CD4-positive, alpha-beta T cell treated with Interleukin-15 for 1 hour (primary cell): ENCODE measurements around the gene IFITM5.
A peak's percentile ranks its signal among the peaks of the same experiment; 100 is the strongest.
"Not testable (repeated sequence)": the region's sequence is repeated elsewhere in the genome, so short reads cannot be mapped to it uniquely, and the experiment has no call there.

Experiments
- DNase-seq: peaks from one replicate; pipeline ENCODE4 v3.0.0-alpha.2; 2020

IFITM5 gene

DNA sequence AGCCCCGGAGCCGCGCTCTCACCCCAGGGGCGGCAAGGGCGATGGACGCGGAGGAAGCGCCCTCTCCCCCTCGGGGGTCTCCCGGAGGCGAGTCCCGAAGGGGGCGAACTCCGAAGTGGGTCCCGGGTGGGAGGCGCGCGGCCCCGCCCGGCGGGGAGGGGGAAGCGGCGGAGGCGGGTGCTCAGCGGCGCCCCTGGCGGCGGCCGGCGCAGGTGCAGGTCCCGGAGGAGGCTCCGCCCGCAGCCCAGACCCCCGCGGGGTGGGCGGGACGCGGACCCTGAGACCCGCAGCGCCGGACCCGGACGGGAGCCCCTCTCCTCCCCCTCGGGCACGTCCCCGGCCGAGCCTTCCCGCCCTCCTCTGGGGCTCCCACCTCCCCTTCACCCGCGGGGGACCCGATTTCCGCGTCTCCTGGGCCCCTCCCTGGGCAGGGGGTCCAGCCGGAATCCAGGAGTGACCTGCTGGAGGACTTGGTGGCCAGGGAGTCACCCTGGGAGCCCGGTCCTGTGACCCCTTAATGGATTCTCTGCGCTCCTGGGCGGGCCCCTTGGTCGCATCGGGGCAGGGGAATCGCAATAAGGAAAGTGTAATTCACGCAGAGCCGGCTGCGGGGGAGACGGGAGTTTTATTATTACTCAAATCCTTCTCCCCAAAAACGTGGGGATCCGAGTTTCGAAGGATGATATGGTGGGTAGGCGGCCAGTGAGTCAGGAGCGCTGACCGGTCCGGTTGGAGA is 11.9 kb upstream of the IFITM5 start:
- DNase-seq, result not testable (repeated sequence)

GRCh38 chr11:309979-310572 is 10.8 kb upstream of the IFITM5 start:
- DNase-seq, result not testable (repeated sequence)

GRCh38 chr11:308740-309665 is 9.7 kb upstream of the IFITM5 start:
- not testable (repeated sequence) for DNase-seq

- peak; percentile 75 for DNase-seq
Measured at GRCh38 chr11:307766-308708, 8.7 kb upstream of the IFITM5 start, which contains the start of gene IFITM2. Gene IFITM2 (plus strand): TSS chr11:307816. CDS start chr11:308193, 377 bp downstream.

- no peak for DNase-seq
Measured at GRCh38 chr11:306645-307371, 7.5 kb upstream of the IFITM5 start.

- DNase-seq, result no peak
Measured at GRCh38 chr11:305844-306211, 6.5 kb upstream of the IFITM5 start.

DNA sequence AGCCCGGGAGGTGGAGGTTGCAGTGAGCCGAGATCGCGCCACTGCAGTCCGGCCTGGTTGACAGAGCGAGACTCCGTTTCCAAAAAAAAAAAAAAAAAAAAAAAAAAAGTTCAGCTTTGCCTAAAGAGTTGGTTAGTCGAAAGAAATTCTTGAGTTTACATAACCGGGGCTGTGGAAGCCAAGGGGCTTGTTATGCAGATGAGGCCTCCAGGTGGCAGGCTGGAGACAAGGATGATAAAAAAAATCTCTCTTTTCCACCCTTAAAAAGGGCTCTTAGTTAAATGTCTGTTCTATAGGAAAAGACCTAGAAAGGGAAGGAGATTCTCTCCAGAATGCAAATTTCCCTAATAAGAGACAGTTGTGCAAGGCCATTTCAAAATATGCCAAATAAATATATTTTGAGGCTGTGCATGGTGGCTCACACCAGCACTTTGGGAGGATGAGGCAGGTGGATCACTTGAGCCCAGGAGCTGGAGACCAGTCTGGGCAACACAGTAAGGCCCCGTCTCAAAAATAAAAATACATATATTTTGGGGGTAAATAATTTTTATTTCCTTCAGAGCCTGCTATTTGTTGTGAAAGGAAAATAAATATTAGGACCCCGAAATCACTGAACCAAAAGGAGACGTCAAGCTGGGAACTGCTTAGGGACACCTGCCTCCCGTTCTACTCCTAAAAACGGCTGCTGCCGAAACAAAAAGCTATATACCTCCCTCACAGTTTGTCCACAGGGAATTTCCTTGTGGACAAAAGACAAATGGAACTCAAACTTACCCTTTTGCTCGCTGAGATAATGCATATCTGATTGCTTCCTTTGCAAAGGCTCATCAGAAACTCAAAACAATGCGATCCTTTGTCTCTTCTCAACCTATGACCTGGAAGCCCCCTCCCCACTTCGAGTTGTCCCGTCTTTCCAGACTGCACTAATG is 5.9 kb upstream of the IFITM5 start:
- peak; percentile 66 for DNase-seq

- DNase-seq, result no peak
Measured at GRCh38 chr11:304061-304506, 4.8 kb upstream of the IFITM5 start.

- DNase-seq, result no peak
Measured at GRCh38 chr11:303363-303762, 4.0 kb upstream of the IFITM5 start.

- DNase-seq, result no peak
Measured at GRCh38 chr11:299951-300735, 817 bp upstream of the IFITM5 start.

- DNase-seq, result peak; percentile 15
Measured at GRCh38 chr11:298406-299065, 790 bp downstream of the IFITM5 start.

DNA sequence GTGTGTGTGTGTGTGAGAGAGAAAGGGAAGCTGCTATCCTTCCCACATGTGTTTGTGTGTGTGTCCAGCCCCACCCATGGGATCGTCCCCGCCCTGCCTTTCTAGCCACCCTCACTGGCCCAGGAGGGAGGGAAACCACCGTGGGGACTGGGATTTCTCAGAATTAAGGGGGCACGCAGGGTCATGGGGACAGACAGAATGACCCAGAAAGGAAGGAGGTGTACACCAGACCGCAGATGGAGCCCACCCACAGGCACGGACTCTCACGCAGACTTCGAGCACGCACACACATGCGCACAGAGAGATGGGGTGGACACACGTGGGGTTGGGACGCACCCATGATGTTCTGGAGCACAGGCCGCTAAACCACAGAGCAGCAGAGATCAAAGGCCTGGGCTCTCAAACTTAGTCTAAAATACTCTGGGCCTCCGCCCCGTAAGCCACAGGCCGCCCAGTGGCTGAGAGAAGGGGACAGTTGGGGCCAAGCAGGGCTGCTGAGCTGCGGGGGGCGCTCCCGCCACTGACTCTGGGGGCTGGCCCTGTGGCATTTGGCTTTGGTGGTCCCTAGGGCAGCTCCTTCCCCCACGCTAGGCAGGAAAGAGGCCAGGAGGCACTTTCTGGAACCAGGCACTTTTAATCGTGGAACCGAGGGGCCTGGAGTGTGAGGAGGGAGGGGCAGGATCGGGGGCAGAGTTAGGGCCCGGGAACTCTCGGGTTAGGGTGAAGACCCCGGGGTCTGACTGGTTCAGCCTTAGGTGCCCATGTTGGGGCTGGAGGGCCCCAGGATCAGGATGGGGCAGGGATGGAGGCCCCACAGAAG is 1.5 kb downstream of the IFITM5 start:
- peak; percentile 67 for DNase-seq

DNA sequence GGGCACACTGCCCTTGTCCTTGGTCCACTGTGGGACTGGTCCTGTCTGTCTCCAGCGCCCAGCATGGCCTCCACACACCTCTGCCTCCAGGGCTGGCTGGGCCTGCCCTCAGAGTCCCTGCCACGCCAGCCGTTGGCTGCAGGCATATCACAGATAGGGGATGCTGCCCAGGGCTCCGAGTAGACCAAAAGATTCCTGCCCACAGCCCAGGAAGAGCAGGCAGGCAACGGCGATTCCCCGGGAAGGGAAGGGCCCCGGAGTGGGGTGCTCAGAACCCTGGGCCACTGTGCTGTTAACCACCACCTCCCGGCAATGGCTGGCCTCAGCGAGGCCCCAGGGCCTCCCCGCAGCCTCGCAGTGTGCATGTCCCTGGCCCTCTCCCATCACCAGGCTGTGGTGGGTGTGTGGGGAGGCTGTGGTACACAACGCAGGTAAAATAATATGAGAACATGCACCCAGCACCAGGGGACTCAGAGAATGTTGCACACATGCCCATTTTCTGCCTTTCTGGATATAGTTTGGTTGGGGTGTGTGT is 2.2 kb downstream of the IFITM5 start:
- DNase-seq, result no peak

DNA sequence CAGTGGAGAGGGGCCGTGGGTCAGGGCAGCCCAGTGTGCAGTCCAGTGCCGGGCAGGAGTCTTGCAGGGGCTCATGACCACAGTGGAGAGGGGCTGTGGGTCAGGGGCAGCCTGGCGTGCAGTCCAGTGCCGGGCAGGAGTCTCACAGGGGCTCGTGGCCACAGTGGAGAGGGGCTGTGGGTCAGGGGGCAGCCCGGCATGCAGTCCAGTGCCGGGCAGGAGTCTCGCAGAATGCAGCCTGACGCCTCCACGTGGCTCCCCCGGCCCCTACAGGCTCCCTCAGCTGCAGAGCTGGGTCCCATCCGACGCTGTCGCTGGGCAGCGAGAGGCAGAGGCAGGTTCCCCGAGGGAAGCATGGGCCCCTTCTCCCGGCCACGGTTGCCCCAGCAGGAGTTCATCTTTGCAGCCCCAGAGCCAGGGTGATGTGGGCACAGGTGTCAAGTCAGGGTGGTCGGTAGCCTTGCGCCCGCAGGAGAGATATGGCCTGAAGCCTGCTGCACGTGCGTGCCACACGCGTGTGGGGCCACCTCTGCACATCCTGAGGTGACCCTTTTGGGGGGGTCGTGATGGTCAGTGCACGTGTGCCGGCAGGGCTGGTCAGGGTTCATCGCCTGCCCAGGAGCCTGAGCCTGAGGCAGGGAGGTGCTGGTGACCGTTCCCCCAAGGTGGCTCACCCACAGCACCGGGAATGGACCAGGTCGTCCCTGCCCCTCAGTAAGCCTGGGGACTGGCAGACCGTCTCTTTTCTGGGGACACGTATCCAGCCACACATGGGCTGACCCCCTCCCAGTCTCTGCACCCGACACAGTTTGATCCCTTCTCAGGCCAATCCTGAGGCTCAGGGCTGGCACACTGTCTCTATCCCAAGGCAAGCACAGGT is 2.9 kb downstream of the IFITM5 start:
- DNase-seq, result no peak

DNA sequence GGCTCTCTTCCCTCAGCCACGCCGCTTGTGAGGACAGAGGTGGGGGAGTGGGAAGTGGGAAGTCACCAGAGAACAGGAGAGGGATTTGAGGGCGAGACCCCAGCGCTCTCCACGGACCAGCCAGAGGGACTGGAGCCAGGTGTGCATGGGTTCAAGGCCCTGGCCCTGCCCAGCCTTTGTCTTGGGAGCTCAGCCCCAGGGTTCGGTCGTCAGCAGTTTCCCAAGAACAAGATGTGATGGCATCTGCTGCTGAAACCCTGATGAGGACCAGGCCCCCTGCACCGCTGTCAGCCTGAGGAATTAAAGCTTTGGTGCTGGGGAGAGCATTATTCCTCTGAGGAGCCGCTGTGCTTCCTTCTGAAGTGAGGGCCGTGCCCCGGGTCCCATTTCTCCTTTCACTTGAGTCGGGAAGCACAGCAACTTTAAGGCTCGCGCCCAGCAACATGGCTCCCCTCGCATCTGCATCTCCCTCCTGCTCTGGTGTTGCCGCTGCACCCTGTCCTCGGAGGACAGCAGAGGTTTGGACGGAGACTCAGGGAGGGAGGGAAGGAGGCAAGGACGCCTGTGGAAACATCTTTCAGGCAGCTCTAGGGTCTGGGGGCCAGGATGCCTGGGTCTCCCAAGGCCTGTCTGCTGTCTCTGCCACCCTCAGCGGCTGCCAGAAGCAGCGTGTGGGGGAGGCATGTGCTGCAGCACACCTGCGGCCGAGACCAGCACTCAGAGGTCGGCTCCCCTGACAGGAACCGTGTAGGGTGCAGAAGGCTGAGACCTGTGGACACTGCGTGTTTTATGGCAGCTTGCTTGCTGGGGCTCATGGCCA is 3.8 kb downstream of the IFITM5 start:
- DNase-seq, result no peak

GRCh38 chr11:294780-295179 is 4.5 kb downstream of the IFITM5 start:
- no peak for DNase-seq
